ENCODE measurements around the gene SOX30.
A peak's percentile ranks its signal among the peaks of the same experiment; 100 is the strongest.

Gene SOX30

DNA sequence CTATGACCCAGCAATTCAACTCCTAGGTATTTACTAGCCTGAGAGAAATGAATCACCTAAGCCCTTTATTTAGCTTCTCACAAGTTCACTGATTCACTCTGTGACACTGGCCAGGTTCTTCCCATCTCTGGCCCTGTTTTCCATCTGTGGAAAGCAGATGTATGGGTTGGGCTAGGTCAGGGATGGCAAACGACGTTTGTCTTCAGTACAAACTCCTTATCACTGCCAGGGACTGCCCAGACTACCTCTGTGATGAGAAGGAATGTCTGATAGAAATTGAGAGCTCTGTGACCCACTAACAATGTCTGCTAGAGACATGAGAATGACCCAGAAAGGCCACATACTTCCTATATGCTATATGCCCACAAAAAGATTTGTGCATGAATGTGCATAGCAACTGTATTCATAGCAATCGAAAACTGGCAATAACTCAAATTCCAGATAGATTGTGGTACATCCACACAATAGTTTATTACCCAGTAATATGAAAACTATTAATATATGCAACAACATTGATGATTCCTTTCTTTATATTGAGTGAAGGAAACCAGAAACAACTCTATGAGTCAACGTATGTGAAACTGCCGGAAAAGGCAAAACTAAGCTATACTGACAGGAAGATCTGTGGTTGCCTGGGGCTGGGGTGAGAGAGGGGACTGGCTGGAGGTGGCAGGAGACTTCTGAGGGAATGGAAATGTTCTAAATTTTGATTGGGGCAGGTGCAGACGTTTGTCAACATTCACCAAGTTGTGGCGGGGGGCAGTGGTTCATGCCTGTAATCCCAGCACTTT, 44.7 kb downstream of the SOX30 start:
- peak; percentile 95 for DNase-seq

DNA sequence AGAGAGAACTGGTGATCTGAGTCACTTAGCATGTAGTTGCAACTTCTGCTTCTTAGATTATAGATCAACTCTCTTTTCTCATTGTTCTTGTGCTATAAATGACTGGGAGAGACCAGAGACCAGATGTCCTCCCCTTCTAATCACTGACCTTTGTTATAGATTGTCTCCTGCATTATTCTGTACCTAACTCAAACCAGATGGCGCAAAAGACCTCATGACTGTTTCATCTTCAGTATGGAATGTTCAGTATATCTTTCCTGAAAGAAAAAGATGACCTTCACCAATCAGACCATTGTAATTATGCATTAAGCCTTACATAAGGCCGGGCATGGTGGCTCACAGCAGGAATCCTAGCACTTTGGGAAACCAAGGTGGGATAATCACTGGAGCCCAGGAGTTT, 46.2 kb downstream of the SOX30 start:
- DNase-seq = peak; percentile 54

DNA sequence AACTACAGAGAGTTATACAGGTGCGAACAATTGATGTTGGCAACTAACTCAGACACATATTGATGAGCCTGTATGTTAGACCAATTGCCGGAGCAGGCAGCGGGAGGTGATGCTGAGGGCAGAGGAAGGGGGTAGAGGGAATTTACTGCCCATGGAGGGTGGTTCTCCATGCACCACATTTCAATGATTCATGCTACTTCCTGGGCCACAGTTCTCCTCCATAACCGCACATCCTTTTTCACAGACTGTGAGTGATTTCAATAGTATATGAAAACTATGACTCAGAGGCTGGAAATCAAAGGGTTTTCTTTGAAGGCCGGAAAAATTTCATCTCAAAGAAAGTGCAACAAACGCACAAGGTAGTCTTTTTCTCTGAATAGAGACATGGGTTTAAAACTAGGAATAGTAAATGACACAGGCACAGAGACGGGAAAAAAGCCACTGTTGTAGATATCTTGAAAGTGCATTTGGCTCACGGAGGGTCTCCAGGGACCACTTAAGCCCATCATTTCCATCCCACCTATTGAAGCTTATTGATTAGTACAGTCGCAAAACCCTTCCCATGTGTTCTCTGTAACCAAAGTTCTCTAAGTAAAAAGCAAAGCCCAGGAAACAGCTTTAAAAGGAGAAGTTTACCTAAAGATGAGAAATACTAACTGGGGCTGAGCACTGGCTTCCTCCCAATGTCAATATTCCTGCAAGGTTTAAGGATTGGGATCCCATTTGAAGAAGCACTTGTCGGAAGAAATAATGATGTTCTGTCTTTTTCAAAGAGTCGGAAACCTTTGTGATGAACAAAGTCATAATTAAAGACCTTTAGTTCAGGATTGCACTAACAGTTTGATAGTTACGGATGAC, 48.7 kb downstream of the SOX30 start:
- peak; percentile 96 for DNase-seq

DNA sequence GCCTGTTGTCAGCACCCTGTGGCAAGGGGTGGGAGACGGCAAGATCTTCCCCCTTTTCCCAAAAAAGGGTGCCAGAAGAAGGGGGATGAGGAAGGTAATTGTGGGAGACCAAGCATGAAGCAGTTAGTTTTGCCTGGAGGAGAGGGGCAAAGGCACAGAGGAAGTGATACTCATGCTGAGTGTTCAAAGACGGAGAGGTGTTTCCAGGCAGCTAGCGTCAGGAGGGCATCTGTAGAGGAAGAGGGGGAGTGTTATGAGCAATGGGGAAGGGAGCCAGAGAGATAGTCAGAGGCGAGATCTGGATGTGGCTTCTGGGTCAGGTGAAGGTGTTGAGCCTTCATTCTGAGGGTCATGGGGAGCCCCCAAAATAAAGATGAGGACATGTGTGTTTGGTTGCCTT, 49.7 kb downstream of the SOX30 start:
- DNase-seq = peak; percentile 49

DNA sequence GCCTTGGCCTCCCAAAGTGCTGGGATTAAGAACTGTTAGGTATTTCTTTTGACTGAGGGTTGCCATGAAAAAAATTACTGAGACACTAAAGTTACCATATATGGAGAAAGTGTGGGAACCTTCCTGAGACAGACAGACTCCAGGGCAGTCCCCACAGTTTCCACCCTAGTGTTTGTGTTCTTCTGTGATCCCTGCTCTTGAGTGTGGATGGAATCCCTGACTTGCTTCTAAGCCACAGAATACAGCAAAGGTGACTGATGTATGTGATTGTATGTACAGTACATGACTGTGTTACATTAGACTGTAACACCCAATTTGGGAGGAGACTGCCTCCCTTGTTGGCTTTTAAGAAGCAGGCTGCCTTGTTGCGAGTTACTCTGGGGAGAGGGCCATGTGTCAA, 52.0 kb downstream of the SOX30 start:
- DNase-seq = no peak

DNA sequence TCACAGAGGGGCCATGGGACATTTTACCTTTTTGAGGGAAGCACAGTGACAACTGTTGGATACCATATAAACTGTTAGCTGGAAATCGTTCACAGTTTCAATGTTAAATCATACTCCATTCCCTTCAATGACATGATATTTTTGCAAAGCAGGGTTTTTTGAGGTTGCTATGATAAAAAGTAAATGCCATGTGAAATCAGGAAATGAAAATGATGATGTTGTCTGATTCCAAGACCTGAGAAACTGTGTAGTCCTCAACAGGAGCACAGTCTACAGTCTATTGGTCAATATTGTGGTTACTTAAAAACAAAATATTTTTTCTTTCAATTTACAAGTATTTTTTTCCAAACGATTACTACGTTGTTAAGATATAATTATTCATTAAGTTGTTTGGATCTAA, 52.7 kb downstream of the SOX30 start:
- no peak for DNase-seq

DNA sequence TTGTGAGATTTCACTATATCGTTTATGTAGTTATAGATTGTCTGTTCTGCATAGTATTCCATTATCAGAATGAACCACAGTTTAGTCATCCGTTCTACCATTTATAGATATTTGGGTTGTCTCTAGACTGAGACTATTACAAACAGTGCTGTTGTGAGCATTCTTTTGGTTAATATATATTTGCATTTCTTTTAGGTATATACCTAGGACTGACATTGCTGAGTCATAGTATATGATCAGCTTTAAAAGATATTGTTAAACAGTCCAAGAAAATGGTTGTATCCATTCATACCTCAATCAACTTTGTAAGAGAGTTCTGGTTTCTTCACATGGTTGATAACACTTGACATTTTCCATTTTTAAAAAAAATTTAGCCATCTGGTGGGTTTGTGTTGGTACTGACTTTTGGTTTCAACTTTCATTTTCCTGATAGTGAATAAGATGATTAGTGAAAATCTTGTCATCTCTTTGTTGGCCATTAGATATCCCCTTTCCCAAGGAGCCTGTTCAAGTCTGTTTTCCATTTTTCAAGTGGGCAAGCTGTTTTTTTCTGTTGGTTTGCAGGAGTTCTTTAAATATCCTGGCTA, 53.8 kb downstream of the SOX30 start:
- no peak for DNase-seq

DNA sequence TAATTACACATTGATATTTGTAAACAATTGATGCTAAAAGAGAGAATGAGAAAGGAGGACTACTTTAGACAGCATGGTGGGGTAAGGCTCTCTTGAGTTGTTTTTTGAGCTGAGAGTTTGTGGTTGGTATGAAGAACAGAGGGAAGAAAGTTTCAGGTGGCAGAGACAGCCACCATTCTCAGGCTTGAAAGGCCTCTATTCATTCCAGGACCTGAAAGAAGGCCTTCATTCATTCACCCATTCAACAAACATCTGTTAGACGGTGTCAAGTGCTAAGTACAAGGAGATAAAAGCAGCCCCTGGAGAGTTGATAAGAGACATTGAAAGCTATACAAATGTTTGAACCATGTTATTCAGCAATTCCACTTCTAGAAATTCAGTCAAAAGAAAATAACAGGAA, 55.0 kb downstream of the SOX30 start:
- no peak for DNase-seq

DNA sequence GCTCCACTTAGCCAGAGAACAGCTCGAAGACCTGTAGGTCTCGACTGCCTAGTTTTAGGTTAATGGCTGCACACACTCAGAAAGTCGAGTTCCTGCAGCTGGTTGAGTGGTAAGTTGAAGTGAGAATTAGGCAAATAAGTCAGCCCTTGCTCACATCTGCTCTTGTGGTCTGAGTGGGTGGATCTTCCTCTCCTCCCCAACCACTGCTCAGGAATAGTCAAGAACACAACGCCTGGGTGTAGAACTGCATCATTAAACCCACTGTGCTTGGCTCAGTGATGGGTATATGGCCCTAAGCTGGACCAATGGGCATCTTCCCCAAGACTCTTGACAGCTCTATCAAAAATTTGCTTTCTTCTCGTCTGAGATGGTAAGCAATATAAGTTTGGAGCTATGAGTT, 55.8 kb downstream of the SOX30 start:
- no peak for DNase-seq

DNA sequence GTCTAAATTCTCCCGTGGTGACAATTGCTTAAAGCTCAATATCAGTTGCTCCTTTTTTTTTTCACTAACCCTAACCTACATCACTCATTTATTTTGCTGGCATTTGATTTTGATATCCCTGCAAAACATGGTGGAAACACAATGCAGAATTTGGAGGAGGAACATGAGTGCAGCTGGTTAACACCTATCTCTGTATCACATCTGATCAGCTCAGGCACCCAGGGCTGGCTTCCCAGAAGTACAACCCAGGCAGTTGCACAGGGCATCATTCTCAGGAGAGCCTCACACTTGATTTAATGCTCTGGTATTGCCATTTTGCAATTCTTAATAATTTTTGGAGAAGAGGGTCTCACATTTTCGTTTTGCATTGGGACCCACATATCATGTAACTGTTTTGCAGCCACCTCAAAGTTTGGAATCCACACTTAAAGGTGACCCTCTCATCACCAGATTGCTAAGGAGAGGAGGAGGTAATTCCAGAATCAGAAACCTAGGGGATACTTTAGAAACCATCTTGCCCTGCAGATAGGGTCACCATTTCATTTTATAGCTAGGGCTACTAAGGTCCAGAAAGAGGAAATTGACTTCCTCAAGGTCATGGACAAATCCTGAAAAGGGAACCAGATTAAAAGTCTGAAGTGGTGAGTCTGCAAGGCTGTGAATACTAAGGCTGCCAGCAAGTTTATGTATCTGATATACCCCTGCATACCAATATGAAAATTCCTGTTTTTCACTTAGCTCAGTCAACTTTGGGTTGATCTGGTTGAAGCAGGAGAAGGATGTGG, 57.4 kb downstream of the SOX30 start:
- no peak for DNase-seq

DNA sequence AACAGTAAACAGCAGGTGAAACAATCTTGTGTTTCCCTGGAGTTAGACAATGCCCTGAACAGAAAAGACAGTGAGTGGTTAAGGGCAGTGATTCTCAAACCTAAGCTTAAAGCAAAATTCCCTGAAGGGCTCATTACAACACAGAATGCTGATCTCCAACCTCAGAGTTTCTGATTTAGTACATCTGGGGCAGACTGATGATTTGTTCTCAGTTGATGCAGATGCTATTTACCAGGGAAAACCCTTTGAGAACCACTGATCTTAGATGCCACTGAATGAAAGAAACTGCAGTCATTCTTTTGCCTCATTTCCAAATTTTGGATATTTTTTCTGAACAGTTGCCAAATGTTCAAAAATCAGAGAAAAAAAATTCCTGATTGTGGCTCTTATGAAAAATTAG, 58.0 kb downstream of the SOX30 start:
- DNase-seq = no peak

DNA sequence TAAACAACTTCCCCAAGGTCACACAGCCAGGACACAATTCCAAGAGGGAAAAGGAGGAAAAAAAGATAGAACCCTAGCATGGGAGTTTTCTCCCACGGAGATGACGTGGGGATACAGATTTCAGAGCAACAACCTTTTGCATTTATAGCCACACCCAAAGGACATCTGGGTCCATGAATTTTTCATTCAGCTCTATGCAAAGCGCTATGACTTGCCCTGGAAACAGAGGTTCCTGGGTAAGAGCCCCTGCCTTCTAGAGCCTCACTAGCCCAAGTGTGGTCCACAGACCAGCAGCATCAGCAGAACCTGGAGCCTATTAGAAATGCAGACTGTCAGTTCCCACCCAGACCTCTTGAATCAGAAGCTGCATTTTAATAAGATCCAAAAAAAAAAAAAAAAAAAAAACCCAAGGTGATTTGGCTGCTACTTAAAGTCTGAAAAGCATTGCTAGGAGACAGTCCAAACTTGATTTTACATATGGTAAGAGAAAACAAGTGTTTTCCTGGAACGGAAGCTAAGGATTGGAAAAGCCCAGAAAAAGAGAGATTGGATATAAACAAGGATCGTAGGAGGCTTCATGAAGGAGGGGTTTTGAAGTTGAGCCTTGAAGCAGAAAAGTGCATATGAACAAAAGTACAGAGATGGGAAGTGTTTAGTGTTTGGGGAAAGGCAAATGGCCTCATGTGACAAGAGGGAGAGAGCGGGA, 59.0 kb downstream of the SOX30 start:
- no peak for DNase-seq

DNA sequence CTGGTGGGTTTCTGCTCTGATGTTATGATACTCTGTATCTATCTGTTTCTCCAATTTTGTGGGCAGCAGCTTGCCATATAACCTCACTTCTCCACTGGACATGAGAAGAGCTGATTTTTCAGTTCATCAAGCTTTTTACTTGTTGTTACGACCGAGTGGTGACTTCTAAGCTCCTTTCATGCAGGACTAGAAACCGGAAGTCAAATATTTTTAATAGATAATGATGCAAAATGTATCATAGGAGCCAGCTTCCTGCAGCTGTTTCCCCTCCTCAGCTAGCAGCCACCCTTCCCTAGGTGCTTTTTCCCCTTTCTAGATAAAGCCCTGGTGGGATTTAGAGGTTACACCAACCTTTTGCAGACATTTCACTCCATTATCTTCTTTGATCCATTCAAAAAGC, 59.6 kb downstream of the SOX30 start:
- DNase-seq = peak; percentile 25

DNA sequence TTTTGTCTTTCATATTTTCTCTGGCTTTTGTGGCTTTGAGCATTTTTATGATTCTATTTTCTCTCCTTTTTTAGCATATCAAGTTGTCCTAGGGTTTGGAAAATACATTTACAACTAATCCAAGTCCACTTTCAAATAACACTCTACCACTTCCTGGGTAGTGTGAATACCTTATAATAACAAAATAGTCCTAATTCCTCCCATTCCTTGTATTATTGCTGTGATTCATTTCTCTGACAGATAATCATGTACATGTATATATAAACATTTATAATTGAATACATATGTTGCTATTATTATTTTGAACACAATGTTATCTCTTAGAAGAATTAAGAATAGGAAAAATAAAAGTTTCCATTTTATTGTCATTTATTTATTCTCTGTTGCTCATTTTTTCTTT, 61.8 kb downstream of the SOX30 start:
- DNase-seq = peak; percentile 62

DNA sequence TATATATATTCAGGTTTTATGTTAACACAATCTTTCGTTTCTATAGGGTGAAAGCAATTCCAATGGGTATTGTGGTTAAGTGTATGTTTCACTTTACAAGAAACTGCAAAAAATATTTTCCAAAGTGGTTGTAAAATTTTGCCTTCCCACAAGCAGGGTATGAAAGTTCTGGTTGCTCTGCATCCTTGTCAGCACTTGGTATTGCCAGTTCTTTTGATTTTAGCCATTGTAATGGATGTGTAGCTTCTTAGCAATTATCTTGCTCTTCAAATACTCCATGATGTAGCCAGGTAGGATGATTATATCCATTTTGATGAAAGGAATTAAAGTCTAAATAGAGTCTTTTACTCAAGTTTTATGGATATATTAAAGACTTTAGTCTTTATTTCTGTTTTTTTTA, 67.6 kb downstream of the SOX30 start:
- DNase-seq = no peak

DNA sequence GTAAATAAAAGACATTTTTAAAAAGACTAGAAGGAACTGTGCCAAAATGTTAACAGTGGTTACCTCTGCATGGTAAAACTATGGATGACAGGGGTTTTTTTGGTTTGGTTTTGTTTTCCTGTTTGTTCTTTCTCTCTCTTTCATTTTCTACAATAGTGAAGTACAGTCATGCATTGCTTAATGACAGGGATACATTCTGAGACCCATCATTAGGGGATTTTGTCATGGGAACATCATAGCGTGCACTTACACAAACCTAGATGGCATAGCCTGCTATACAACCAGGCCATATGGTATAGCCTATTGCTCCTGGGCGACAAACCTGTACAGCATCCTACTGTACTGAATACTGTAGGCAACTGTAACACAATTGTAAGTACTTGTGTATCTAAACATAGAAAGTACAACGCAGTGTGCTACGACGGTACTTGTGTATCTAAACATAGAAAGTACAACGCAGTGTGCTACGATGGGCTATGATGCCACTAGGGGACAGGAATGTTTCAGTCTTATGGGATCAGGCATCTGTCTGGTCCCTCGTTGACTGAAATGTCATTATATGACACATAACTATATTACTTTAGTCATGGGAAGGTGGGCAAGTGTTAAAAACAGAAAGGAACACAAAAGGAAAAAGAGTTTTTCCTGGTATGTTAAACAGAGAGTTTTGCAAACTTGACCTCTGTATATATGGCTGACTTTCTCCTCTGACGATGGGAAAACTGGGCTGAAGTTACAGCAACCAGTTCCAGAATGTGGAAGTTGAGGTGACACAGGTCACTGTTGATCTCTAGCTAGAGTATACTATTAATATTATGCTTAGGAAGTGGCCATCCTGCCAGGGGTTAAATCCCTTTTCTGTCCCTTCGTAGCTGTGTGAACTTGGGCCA, 69.3 kb downstream of the SOX30 start:
- no peak for DNase-seq

DNA sequence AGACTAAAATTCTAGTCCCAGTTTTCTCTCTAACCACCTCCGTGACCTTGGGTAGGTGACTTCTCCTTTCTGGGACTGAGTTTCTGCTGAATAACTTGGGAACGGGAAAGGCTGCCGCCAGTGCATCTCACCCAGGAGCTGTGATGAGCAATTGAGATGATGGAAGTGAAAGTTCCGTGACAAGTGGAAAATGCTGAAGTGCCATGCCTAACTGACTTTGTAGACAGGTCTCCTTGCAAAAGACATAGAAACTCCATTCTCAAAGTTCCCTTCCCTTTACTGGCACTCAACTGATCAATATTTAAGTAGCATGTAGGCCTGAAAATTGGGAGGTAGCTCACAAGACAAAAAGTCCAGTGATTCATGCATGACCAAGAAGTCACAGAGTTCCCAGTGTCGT, 70.3 kb downstream of the SOX30 start:
- no peak for DNase-seq

DNA sequence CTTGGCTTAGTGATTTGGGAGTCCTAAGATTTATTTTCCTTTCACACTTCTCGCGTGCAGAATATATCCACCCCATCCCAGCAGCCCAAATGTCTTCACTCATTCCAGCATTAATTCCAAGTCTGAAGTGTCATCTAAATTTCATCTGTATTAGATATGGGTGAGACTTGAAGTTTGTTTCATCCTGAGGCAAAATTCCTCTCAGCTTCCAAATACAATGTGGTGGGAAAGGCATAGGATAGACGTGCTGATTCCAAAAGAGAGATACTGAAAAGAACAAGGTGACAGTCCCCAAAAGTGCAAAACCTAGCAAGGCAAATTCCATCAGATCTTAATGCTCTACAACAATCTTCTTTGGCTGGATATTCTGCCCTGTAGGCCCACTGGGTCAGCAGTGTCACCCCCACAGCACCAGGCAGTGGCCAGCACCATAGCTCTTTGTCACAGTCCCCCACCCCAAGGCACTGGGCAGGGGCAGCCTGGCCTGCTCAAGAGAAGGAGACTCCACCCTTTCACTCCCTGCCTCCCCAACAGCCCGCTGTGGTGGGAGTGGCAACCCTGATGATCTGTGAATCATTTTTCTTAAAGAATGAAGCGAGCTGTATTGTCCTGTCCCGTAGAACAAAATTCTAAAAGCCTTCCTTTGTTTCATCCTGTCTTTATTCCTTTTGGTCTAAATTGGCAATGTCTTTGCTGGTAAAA, 74.0 kb downstream of the SOX30 start:
- no peak for DNase-seq

DNA sequence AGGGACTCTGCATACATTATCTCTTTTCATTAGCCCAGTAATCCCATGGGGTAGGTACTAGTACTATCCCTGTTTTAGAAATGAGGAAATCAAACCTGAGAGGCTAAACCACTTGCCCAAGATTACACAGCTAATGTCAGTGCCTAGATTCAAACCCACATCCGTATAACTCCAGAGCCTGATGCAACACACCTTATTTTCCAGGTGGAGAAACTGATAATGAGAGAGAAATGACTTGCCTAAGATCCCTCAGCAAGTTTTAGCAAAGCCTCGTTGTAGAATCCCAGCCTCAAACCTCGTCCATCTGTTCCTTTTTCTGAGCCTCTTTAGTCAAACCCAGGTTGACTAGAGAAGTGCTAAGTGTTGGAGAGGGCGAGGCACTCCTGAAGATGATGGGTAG, 75.6 kb downstream of the SOX30 start:
- DNase-seq = no peak
